ENCODE measurements around the gene BCAS4. TPM values are rescaled to one million over a fixed set of nuclear protein-coding genes. Genes with fewer than 3 reads are reported as not detected.
"Not testable (repeated sequence)": the region's sequence is repeated elsewhere in the genome, so short reads cannot be mapped to it uniquely, and the experiment has no call there.

BCAS4 gene
- total and polyA plus RNA-seq, 2 donors: 4.8 to 9.2 TPM

DNA sequence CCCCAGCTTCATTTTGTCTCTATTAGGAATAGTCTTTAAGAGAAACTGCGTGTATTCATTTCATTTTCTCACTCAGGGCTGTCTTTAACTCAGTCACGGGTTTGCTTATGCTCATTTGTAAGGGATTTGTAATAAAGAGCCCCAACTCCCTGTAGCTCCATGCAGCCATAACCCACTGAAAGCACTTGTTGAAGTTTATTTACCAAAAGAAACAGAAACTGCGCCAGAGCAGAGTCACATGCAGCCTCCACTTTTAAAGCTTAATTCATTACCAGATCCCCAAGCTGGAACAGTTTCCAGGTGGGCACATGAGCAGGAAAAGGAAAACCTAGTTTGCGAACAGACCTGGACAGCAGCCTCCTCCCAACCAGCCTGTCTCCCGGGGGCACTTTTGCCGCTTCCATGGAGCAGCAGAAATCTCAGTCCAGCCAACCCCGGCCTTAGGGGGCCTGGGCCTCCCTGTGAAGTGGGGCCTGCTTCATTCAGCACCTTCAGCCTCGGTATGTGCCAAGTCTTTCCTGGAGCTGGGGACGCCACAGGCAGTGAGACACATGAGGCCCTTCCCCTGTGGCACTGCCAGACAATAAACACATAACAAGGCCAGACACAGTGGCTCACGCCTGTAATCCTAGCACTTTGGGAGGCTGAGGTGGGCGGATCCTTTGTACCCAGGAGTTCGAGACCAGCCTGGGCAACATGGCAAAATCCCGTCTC, 4.5 kb downstream of the BCAS4 start:
- no peak overlapping the region for H3K4me3 ChIP-seq (ENCODE audit: low read depth, low read length)
- DNase-seq (ENCODE audit: extremely low spot score): no peak
- 81% methylated on average over 13 of the region's 13 CpGs for WGBS
- H3K36me3 ChIP-seq (ENCODE audit: insufficient read depth): no peaks in the 10 kb centered on the region
- no peaks in the 10 kb centered on the region for H3K4me1 ChIP-seq (ENCODE audit: insufficient read depth)
- no peak overlapping the region for H3K27ac ChIP-seq (ENCODE audit: low read depth)

DNA sequence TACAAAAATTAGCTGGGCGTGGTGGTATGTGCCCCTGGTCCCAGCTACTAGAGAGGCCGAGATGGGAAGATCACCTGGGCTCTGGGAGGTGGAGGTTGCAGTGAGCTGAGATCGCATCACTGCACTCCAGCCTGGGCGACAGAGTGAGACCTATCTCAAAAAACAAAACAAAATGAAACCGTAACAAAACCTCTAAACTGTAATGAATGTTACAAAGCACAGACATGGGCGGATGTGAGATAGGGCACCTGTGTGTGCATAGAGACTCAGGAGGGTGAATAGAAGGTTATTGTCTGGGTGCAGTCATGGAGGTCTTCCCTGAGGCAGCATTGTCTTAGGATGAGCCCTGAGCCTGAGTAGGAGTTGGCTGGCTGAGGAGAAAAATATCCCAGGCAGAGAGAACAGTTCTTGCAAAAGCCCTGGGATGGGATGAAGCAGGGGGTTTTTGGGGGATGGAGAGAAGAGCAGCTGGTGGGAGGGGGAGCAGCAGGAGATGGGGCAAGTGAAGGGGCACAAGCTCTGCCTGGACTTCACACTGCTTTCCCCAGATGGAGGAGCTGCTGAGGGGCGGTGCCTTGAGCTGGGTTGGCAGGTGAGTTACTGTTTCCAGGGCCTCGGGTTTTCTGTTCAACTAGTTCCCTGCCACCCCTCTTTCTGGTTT, 5.2 kb downstream of the BCAS4 start:
- Histone ChIP-seq H3K4me1 (ENCODE audit: insufficient read depth) (no peaks in the 10 kb centered on the region), H3K36me3 (ENCODE audit: insufficient read depth) (no peaks in the 10 kb centered on the region), H3K27ac (ENCODE audit: low read depth) (no peak overlapping the region), H3K4me3 (ENCODE audit: low read depth, low read length) (no peak overlapping the region)
- 93% methylated on average over 8 of the region's 8 CpGs for WGBS
- DNase-seq (ENCODE audit: extremely low spot score): no peak

DNA sequence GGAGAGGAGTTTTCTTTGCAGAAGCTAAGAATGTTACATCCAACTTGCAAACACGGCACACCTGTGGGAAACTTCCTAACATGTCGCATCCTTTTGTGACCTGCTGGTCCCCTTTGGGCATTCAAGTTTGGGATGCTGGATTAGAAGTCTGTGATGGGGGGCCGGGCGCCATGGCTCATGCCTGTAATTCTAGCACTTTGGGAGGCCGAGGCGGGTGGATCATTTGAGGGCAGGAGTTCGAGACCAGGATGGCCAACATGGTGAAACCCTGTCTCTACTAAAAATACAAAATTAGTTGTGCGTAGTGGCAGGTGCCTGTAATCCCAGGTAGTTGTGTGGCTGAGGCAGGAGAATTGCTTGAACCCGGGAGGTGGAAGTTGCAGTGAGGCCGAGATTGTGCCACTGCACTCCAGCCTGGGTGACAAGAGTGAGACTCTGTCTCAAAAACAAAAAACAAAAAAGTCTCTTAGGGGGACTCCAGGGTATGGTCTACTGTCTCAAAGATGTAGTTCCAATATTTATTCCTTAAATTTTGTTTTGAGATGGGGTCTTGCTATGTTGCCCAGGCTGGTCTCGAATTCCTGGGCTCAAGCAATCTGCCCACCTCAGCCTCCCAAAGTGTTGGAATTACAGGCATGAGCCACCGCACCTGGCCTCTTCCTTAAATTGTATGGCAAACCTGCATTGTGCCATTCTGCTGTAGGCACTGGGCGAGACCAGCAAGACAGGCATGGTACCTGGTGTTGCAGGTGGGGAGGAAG, 6.3 kb downstream of the BCAS4 start:
- H3K4me3 ChIP-seq (ENCODE audit: low read depth, low read length); H3K4me1 ChIP-seq (ENCODE audit: insufficient read depth); H3K36me3 ChIP-seq (ENCODE audit: insufficient read depth); DNase-seq (ENCODE audit: extremely low spot score); H3K27ac ChIP-seq (ENCODE audit: low read depth): not testable (repeated sequence)
- WGBS: 97% methylated on average over 13 of the region's 13 CpGs

DNA sequence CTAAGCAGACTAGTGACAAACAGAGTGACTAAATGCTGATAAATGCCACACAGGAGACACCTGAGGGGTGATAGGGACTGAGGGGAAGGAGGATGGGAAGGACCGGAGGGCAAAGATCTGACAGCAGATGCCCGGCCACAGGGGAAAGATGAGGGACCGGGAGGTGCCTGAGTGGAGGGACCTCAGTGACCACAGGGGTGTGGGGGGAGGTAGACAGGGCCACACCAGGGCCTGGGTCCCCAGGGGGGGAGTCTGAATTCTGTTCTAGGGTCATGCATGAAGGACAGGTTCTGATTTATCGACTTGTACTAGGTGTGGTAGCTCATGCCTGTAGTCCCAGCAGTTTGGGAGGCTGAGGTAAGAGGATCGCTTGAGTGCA, 6.9 kb downstream of the BCAS4 start:
- no peak for DNase-seq (ENCODE audit: extremely low spot score)
- Histone ChIP-seq H3K27ac (ENCODE audit: low read depth) (no peak overlapping the region), H3K4me3 (ENCODE audit: low read depth, low read length) (no peak overlapping the region), H3K4me1 (ENCODE audit: insufficient read depth) (no peaks in the 10 kb centered on the region), H3K36me3 (ENCODE audit: insufficient read depth) (no peaks in the 10 kb centered on the region)
- WGBS: 80% methylated on average over 5 of the region's 5 CpGs

DNA sequence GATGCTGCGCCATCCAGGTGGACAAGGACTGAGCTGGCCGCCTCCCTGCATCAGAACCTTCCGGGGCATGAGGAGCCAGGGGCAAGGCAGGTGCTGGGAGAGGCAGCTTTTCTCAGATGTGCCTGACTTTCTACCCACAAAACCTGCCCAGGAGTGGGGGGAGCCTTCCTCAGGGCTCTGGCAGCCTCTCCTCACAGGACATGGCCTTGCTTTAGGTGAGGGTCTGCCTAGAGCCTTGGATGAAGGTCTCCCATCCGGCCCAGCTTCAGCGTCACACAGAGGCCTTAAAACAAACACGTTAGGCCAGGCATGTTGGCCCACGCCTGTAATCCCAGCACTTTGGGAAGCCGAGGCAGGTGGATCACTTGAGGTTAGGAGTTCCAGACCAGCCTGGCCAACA, 7.4 kb downstream of the BCAS4 start:
- DNase-seq (ENCODE audit: extremely low spot score): no peak
- no peak overlapping the region for H3K27ac ChIP-seq (ENCODE audit: low read depth)
- no peak overlapping the region for H3K4me3 ChIP-seq (ENCODE audit: low read depth, low read length)
- no peaks in the 10 kb centered on the region for H3K36me3 ChIP-seq (ENCODE audit: insufficient read depth)
- WGBS: 94% methylated on average over 8 of the region's 8 CpGs
- no peaks in the 10 kb centered on the region for H3K4me1 ChIP-seq (ENCODE audit: insufficient read depth)

- Histone ChIP-seq H3K4me3 (ENCODE audit: low read depth, low read length) (no peak overlapping the region), H3K4me1 (ENCODE audit: insufficient read depth) (no peaks in the 10 kb centered on the region), H3K27ac (ENCODE audit: low read depth) (no peak overlapping the region), H3K36me3 (ENCODE audit: insufficient read depth) (no peaks in the 10 kb centered on the region)
- WGBS: 56% methylated on average over 11 of the region's 11 CpGs
- no peak for DNase-seq (ENCODE audit: extremely low spot score)
These were observed 9.8 kb downstream of the BCAS4 start for GRCh38 chr20:50804437-50805348.

DNA sequence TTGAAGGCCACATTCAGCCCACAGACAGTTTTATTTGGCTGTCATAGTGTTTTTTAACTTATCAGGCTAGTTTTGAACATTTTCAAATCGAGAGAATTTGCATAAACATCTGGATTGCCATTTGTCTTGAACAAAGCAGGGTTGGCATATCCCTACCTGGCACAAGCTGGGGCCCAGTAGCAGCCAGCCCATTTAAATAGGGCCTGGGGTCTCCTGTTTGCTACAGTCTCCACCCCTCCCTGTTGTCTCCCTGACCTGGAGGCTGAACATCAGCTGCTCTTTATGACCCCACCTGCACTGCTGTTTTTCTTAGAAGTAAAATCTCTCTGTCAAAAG, 10.5 kb downstream of the BCAS4 start:
- Histone ChIP-seq H3K4me1 (ENCODE audit: insufficient read depth) (no peaks in the 10 kb centered on the region), H3K36me3 (ENCODE audit: insufficient read depth) (no peaks in the 10 kb centered on the region), H3K4me3 (ENCODE audit: low read depth, low read length) (no peak overlapping the region), H3K27ac (ENCODE audit: low read depth) (no peak overlapping the region)
- WGBS: 31% methylated on average over 1 of the region's 1 CpG
- DNase-seq (ENCODE audit: extremely low spot score): no peak

GRCh38 chr20:50806126-50806768, 11.4 kb downstream of the BCAS4 start:
- no peak for DNase-seq (ENCODE audit: extremely low spot score)
- 95% methylated on average over 5 of the region's 5 CpGs for WGBS
- H3K27ac ChIP-seq (ENCODE audit: low read depth): no peak overlapping the region
- H3K4me1 ChIP-seq (ENCODE audit: insufficient read depth): no peaks in the 10 kb centered on the region
- H3K4me3 ChIP-seq (ENCODE audit: low read depth, low read length): no peak overlapping the region
- no peaks in the 10 kb centered on the region for H3K36me3 ChIP-seq (ENCODE audit: insufficient read depth)

- Histone ChIP-seq H3K27ac (ENCODE audit: low read depth) (no peak overlapping the region), H3K4me1 (ENCODE audit: insufficient read depth) (no peaks in the 10 kb centered on the region), H3K36me3 (ENCODE audit: insufficient read depth) (no peaks in the 10 kb centered on the region), H3K4me3 (ENCODE audit: low read depth, low read length) (no peak overlapping the region)
- no peak for DNase-seq (ENCODE audit: extremely low spot score)
- 89% methylated on average over 4 of the region's 4 CpGs for WGBS
These were observed 15.2 kb downstream of the BCAS4 start for GRCh38 chr20:50810063-50810462.

DNA sequence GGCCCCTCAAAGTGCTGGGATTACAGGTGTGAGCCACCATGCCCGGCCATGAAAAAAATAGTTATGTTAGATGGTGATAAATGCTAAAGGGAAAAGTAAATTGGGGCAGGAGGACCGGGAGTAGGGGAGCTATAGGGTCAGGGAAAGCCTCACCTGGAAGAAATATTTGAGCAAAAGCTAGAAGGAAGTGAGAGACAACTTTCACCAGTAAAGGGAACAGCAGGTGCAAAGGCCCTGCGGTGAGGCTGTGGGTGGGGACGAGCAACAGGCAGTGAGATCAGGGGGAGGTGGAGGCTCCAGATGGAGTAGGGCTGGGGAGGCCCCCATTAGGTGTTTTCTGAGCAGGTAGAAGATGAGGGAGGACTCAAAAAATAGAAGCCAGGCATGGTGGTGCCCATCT, 16.0 kb downstream of the BCAS4 start:
- H3K36me3 ChIP-seq (ENCODE audit: insufficient read depth): no peaks in the 10 kb centered on the region
- no peak for DNase-seq (ENCODE audit: extremely low spot score)
- H3K4me3 ChIP-seq (ENCODE audit: low read depth, low read length): no peak overlapping the region
- H3K27ac ChIP-seq (ENCODE audit: low read depth): no peak overlapping the region
- WGBS: 94% methylated on average over 4 of the region's 4 CpGs
- no peaks in the 10 kb centered on the region for H3K4me1 ChIP-seq (ENCODE audit: insufficient read depth)

DNA sequence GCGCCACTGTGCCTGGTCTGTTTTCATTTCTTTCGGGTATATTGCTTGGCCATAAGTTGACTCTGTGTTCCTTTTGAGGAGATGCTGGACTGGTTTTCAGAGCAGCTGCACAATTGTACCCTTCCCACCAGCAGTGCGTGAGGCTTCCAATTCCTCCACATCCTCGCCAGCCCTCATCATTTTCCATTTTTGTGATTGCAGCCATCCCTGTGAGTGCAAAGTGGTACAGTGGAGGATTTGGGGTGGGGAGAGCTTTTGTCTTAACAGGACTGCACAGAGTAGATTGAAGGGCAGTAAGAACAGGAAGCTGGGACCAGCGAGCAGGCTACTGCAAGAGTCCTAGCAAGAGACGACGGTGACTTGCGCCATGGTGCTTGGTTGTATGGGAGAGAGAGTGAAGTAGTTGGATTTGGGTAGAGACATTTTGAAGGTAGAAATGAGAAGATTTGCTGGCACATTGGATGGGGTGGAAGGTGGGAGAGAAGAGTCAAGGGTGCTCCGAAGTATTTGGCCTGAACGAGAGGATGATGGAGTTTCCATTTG, 18.3 kb downstream of the BCAS4 start:
- no peak overlapping the region for H3K27ac ChIP-seq (ENCODE audit: low read depth)
- no peak for DNase-seq (ENCODE audit: extremely low spot score)
- no peaks in the 10 kb centered on the region for H3K36me3 ChIP-seq (ENCODE audit: insufficient read depth)
- WGBS: 95% methylated on average over 10 of the region's 10 CpGs
- no peak overlapping the region for H3K4me3 ChIP-seq (ENCODE audit: low read depth, low read length)
- H3K4me1 ChIP-seq (ENCODE audit: insufficient read depth): no peaks in the 10 kb centered on the region

DNA sequence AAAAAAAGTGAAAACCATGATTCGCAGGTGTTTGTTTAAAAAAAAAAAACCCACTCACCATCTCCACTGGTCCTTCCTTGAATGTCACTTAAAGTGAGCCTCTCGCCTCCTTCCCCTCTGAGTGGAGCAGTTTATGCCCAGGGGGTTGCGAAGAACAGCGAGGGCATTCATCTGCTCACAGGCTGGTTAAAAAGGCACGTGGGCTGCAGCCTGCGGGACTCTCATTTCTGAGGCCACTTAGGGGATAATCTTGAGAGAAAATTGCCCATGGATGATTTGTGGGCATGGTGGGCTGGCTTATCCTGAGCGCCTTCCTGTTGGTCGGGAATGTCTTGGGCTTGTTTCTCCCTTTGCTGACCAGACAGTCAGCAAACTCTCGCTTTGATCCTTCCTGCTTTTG, 18.9 kb downstream of the BCAS4 start:
- Histone ChIP-seq H3K36me3 (ENCODE audit: insufficient read depth) (no peaks in the 10 kb centered on the region), H3K4me1 (ENCODE audit: insufficient read depth) (no peaks in the 10 kb centered on the region), H3K4me3 (ENCODE audit: low read depth, low read length) (no peak overlapping the region), H3K27ac (ENCODE audit: low read depth) (no peak overlapping the region)
- no peak for DNase-seq (ENCODE audit: extremely low spot score)
- 80% methylated on average over 9 of the region's 9 CpGs for WGBS

Data from urinary bladder (tissue), 4 donors.